GM21723 (cell line): Measurements from ENCODE around the gene RAD51B.

Experiments
- ATAC-seq: cut with Tn5 transposase; IDR thresholded peaks from one replicate; pipeline ENCODE4 v1.9.1; 2021; ENCODE audit warnings: mild to moderate bottlenecking, moderate library complexity; ENCODE audit not compliant: unreplicated experiment

The RAD51B gene

GRCh38 chr14:68632054-68632895, 812.7 kb downstream of the RAD51B start:
- no peak for ATAC-seq

GRCh38 chr14:68633131-68633991, 813.8 kb downstream of the RAD51B start:
- ATAC-seq, result no peak

- no peak for ATAC-seq
Measured at GRCh38 chr14:68634332-68634731, 814.8 kb downstream of the RAD51B start.

- ATAC-seq, result no peak
Measured at GRCh38 chr14:68634874-68635595, 815.5 kb downstream of the RAD51B start.

GRCh38 chr14:68636597-68636996, 817.0 kb downstream of the RAD51B start:
- no peak for ATAC-seq

GRCh38 chr14:68637106-68638021, 817.8 kb downstream of the RAD51B start:
- no peak for ATAC-seq

- ATAC-seq, result no peak
Measured at GRCh38 chr14:68638141-68638999, 818.8 kb downstream of the RAD51B start.

- ATAC-seq, result no peak
Measured at GRCh38 chr14:68639000-68639757, 819.6 kb downstream of the RAD51B start.

GRCh38 chr14:68639758-68640574, 820.4 kb downstream of the RAD51B start:
- no peak for ATAC-seq

- no peak for ATAC-seq
Measured at GRCh38 chr14:68643673-68644072, 824.1 kb downstream of the RAD51B start.

- no peak for ATAC-seq
Measured at GRCh38 chr14:68644101-68644500, 824.5 kb downstream of the RAD51B start.

- ATAC-seq, result no peak
Measured at GRCh38 chr14:68645371-68645770, 825.8 kb downstream of the RAD51B start.

- ATAC-seq, result no peak
Measured at GRCh38 chr14:68649476-68650189, 830.1 kb downstream of the RAD51B start.

- ATAC-seq, result no peak
Measured at GRCh38 chr14:68650404-68650994, 830.9 kb downstream of the RAD51B start.

GRCh38 chr14:68651075-68651474, 831.5 kb downstream of the RAD51B start:
- no peak for ATAC-seq

- ATAC-seq, result no peak
Measured at GRCh38 chr14:68651652-68652432, 832.3 kb downstream of the RAD51B start.
